GM13976 (cell line): ENCODE results near the gene PITPNB.

Experiments used
- DNase-seq: peaks from one replicate; pipeline ENCODE4 v3.0.0; 2012; ENCODE audit warnings: low spot score
- in situ Hi-C: fragments of 300-500 bp; cut with MboI; formaldehyde crosslinking; loops from one replicate; pipeline ENCODE4 v1.12.0; 2022; ENCODE audit warnings: low sequenced_read_pairs, mixed read lengths, inconsistent platforms; ENCODE audit not compliant: unreplicated experiment
- TF ChIP-seq, protein P1 (sequence below): IDR thresholded peaks from 2 replicates; pipeline ENCODE4 v1.5.1; 2012; ENCODE audit warnings: borderline replicate concordance, mild to moderate bottlenecking; ENCODE audit not compliant: insufficient read depth; ENCODE audit errors: extremely low read depth, missing control alignments, control extremely low read depth

Gene PITPNB

GRCh38 chr22:27911330-27911729 is 7.7 kb downstream of the PITPNB start:
- no peak for DNase-seq
- in situ Hi-C loops = no loop called here
- TF ChIP-seq, protein P1, sequence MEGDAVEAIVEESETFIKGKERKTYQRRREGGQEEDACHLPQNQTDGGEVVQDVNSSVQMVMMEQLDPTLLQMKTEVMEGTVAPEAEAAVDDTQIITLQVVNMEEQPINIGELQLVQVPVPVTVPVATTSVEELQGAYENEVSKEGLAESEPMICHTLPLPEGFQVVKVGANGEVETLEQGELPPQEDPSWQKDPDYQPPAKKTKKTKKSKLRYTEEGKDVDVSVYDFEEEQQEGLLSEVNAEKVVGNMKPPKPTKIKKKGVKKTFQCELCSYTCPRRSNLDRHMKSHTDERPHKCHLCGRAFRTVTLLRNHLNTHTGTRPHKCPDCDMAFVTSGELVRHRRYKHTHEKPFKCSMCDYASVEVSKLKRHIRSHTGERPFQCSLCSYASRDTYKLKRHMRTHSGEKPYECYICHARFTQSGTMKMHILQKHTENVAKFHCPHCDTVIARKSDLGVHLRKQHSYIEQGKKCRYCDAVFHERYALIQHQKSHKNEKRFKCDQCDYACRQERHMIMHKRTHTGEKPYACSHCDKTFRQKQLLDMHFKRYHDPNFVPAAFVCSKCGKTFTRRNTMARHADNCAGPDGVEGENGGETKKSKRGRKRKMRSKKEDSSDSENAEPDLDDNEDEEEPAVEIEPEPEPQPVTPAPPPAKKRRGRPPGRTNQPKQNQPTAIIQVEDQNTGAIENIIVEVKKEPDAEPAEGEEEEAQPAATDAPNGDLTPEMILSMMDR = no peak

DNA sequence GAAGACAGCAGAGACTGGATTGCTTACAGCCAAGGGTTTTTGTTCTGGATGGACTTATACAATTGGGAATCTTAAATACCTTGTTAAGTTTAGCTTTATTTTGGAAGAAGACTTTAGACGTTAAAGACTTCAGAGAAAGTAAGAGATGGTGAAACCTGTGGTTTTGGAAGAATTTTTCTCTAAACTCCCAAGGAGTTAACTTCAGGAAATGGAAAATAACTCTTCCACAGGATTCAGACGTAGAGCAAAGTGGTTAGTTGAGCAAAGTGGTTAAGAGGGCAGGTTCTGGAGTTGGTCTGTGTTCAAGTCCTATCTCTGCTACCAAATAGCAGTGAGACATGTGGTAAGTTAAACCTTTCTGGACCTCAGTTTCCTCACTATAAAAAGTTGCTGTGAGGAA is 12.8 kb downstream of the PITPNB start:
- in situ Hi-C loops = no loop called here
- no peak for DNase-seq
- TF ChIP-seq, protein P1 = no peak

- TF ChIP-seq, protein P1 = no peak
- DNase-seq = no peak
- in situ Hi-C loops = no loop called here
Measured at GRCh38 chr22:27905653-27906052, 13.4 kb downstream of the PITPNB start.

DNA sequence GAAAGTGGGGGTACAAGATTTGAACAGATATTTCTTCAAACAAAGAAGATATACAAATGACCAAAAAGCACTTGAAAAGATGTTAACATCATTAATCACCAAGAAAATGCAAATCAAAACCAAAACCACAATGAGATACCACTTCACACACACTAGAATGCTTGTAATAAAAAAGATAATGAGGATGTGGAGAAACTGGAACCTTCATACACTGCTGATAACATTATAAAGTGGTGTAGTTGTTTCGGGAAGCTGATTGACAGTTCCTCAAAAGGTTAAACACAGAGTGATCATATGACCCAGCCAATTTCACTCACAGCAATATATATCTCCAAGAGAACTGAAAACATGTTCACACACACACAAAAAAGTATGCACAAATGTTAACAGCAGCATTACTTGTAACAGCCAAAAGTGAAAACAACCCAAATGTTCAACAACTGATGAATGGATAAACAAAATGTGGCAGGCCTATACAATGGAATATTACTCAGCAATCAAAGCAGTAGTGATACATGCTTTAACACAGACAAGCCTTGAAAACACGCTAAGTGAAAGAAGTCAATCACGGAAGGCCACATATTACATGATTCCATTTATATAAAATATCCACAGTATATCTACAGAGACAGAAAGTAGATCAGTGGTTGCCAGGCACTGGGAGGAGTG is 15.1 kb downstream of the PITPNB start:
- in situ Hi-C loops = no loop called here
- TF ChIP-seq, protein P1 = no peak
- DNase-seq = no peak

- TF ChIP-seq, protein P1 = no peak
- no peak for DNase-seq
- in situ Hi-C loops = no loop called here
Measured at GRCh38 chr22:27900153-27900552, 18.9 kb downstream of the PITPNB start.

DNA sequence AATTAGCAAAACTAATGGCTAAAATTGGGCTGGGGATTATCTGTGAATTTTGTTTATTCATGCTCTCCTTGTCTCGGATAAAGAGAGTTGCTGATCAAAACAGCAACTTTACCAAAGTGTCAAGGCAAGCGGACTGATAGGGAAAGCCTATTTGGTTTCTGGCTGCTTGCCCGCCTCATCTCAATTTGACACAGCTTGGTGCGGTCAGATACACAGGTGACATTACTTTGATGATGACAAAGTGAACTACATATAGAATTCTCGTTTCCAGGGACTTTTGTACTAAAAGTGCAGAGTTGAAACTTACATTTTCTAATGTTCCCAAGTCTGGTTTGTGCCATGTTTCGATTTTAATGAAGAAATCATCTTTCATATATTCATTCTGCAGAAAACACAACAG is 22.8 kb downstream of the PITPNB start:
- DNase-seq = peak; percentile 53
- in situ Hi-C loops = loop anchor here (25.0 kb wide), 1 partner anchor 916 kb away; the partner anchor contains the start of gene XBP1
- TF ChIP-seq, protein P1 = no peak
